ENCODE results near the gene OXCT1.
"Not testable (repeated sequence)": the region's sequence is repeated elsewhere in the genome, so short reads cannot be mapped to it uniquely, and the experiment has no call there.

OXCT1 gene

GRCh38 chr5:41747708-41748107 lies 122.5 kb downstream of the OXCT1 start:
- Mint-ChIP-seq H3K4me3 (no peak overlapping the region), H3K27me3 (no peaks in the 10 kb centered on the region), H3K9me3 (no peaks in the 10 kb centered on the region), H3K36me3 (peaks cover 21% of the 10 kb centered on the region), H3K27ac (no peak overlapping the region), H3K4me1 (peaks cover 12% of the 10 kb centered on the region)

GRCh38 chr5:41747301-41747700 lies 122.9 kb downstream of the OXCT1 start:
- Mint-ChIP-seq H3K27me3 (no peaks in the 10 kb centered on the region), H3K4me3 (no peak overlapping the region)

GRCh38 chr5:41742608-41743007 lies 127.6 kb downstream of the OXCT1 start:
- H3K27me3 Mint-ChIP-seq, H3K27ac Mint-ChIP-seq, H3K4me1 Mint-ChIP-seq, H3K9me3 Mint-ChIP-seq, H3K4me3 Mint-ChIP-seq: not testable (repeated sequence)
- peaks cover 24% of the 10 kb centered on the region for H3K36me3 Mint-ChIP-seq

More at GRCh38 chr5:41747301-41747700, 122.9 kb downstream of the OXCT1 start:
- no peak overlapping the region for H3K27ac Mint-ChIP-seq
- no peaks in the 10 kb centered on the region for H3K9me3 Mint-ChIP-seq
- peaks cover 19% of the 10 kb centered on the region for H3K36me3 Mint-ChIP-seq
- H3K4me1 Mint-ChIP-seq: peaks cover 10% of the 10 kb centered on the region

GRCh38 chr5:41738710-41739354 lies 131.4 kb downstream of the OXCT1 start:
- Mint-ChIP-seq H3K36me3 (peaks cover 45% of the 10 kb centered on the region), H3K27me3 (no peaks in the 10 kb centered on the region), H3K4me3 (no peak overlapping the region), H3K9me3 (no peaks in the 10 kb centered on the region), H3K4me1 (no peaks in the 10 kb centered on the region), H3K27ac (no peak overlapping the region)

GRCh38 chr5:41736641-41737040 lies 133.6 kb downstream of the OXCT1 start:
- H3K9me3 Mint-ChIP-seq: no peaks in the 10 kb centered on the region
- H3K27ac Mint-ChIP-seq: no peak overlapping the region
- peaks cover 49% of the 10 kb centered on the region for H3K36me3 Mint-ChIP-seq
- H3K27me3 Mint-ChIP-seq: no peaks in the 10 kb centered on the region
- H3K4me3 Mint-ChIP-seq: no peak overlapping the region
- no peaks in the 10 kb centered on the region for H3K4me1 Mint-ChIP-seq

- H3K4me3 Mint-ChIP-seq: no peak overlapping the region
- no peaks in the 10 kb centered on the region for H3K4me1 Mint-ChIP-seq
- H3K27me3 Mint-ChIP-seq: no peaks in the 10 kb centered on the region
- H3K9me3 Mint-ChIP-seq: no peaks in the 10 kb centered on the region
- peaks cover 53% of the 10 kb centered on the region for H3K36me3 Mint-ChIP-seq
- no peak overlapping the region for H3K27ac Mint-ChIP-seq
Observed at GRCh38 chr5:41735213-41735612, 135.0 kb downstream of the OXCT1 start.

GRCh38 chr5:41729381-41729780 lies 140.8 kb downstream of the OXCT1 start:
- H3K27me3 Mint-ChIP-seq, H3K9me3 Mint-ChIP-seq, H3K4me3 Mint-ChIP-seq, H3K4me1 Mint-ChIP-seq, H3K27ac Mint-ChIP-seq: not testable (repeated sequence)
- peaks cover 20% of the 10 kb centered on the region for H3K36me3 Mint-ChIP-seq

GRCh38 chr5:41728281-41728680 lies 141.9 kb downstream of the OXCT1 start:
- no peaks in the 10 kb centered on the region for H3K27me3 Mint-ChIP-seq
- no peaks in the 10 kb centered on the region for H3K4me1 Mint-ChIP-seq
- peaks cover 20% of the 10 kb centered on the region for H3K36me3 Mint-ChIP-seq
- no peak overlapping the region for H3K27ac Mint-ChIP-seq
- no peak overlapping the region for H3K4me3 Mint-ChIP-seq
- H3K9me3 Mint-ChIP-seq: no peaks in the 10 kb centered on the region

- no peak overlapping the region for H3K4me3 Mint-ChIP-seq
- no peaks in the 10 kb centered on the region for H3K9me3 Mint-ChIP-seq
- no peaks in the 10 kb centered on the region for H3K4me1 Mint-ChIP-seq
- H3K27me3 Mint-ChIP-seq: no peaks in the 10 kb centered on the region
- no peak overlapping the region for H3K27ac Mint-ChIP-seq
- H3K36me3 Mint-ChIP-seq: no peaks in the 10 kb centered on the region
Observed at GRCh38 chr5:41722359-41722950, 147.8 kb downstream of the OXCT1 start.

- H3K9me3 Mint-ChIP-seq: peaks cover 8% of the 10 kb centered on the region
- H3K36me3 Mint-ChIP-seq: peaks cover 2% of the 10 kb centered on the region
Observed at GRCh38 chr5:41721516-41721915, 148.7 kb downstream of the OXCT1 start.

GRCh38 chr5:41716382-41716781 lies 153.8 kb downstream of the OXCT1 start:
- no peaks in the 10 kb centered on the region for H3K4me1 Mint-ChIP-seq
- H3K27me3 Mint-ChIP-seq: peaks cover 8% of the 10 kb centered on the region
- no peak overlapping the region for H3K27ac Mint-ChIP-seq
- peaks cover 4% of the 10 kb centered on the region for H3K36me3 Mint-ChIP-seq
- H3K9me3 Mint-ChIP-seq: peaks cover 16% of the 10 kb centered on the region
- H3K4me3 Mint-ChIP-seq: no peak overlapping the region

More at GRCh38 chr5:41721516-41721915, 148.7 kb downstream of the OXCT1 start:
- H3K27me3 Mint-ChIP-seq: peaks cover 6% of the 10 kb centered on the region
- no peak overlapping the region for H3K27ac Mint-ChIP-seq
- H3K4me3 Mint-ChIP-seq: no peak overlapping the region
- H3K4me1 Mint-ChIP-seq: no peaks in the 10 kb centered on the region

- H3K4me3 Mint-ChIP-seq, H3K4me1 Mint-ChIP-seq, H3K36me3 Mint-ChIP-seq, H3K27ac Mint-ChIP-seq, H3K27me3 Mint-ChIP-seq: not testable (repeated sequence)
- peaks cover 16% of the 10 kb centered on the region for H3K9me3 Mint-ChIP-seq
Observed at GRCh38 chr5:41714446-41714845, 155.8 kb downstream of the OXCT1 start.

- Mint-ChIP-seq H3K9me3 (peaks cover 30% of the 10 kb centered on the region), H3K4me3 (no peak overlapping the region), H3K4me1 (no peaks in the 10 kb centered on the region), H3K27ac (no peak overlapping the region), H3K36me3 (peaks cover 2% of the 10 kb centered on the region), H3K27me3 (peaks cover 1% of the 10 kb centered on the region)
Observed at GRCh38 chr5:41708604-41708940, 161.7 kb downstream of the OXCT1 start.

- H3K36me3 Mint-ChIP-seq: peaks cover 2% of the 10 kb centered on the region
- H3K27ac Mint-ChIP-seq: no peak overlapping the region
Observed at GRCh38 chr5:41707853-41708603, 162.2 kb downstream of the OXCT1 start.

GRCh38 chr5:41695920-41696582 lies 174.2 kb downstream of the OXCT1 start:
- Mint-ChIP-seq H3K27me3 (peaks cover 8% of the 10 kb centered on the region), H3K27ac (no peak overlapping the region), H3K9me3 (peaks cover 15% of the 10 kb centered on the region), H3K36me3 (no peaks in the 10 kb centered on the region), H3K4me3 (no peak overlapping the region), H3K4me1 (no peaks in the 10 kb centered on the region)

More at GRCh38 chr5:41707853-41708603, 162.2 kb downstream of the OXCT1 start:
- Mint-ChIP-seq H3K9me3 (peaks cover 25% of the 10 kb centered on the region), H3K4me1 (no peaks in the 10 kb centered on the region), H3K27me3 (peaks cover 5% of the 10 kb centered on the region), H3K4me3 (no peak overlapping the region)

- peaks cover 2% of the 10 kb centered on the region for H3K27me3 Mint-ChIP-seq
- no peaks in the 10 kb centered on the region for H3K9me3 Mint-ChIP-seq
- H3K27ac Mint-ChIP-seq: no peak overlapping the region
- H3K4me1 Mint-ChIP-seq: no peaks in the 10 kb centered on the region
- H3K36me3 Mint-ChIP-seq: no peaks in the 10 kb centered on the region
- H3K4me3 Mint-ChIP-seq: no peak overlapping the region
Observed at GRCh38 chr5:41686767-41687166, 183.5 kb downstream of the OXCT1 start.
